Measurements from ENCODE around the gene FAR1. TPM values are rescaled to one million over a fixed set of nuclear protein-coding genes. Genes with fewer than 3 reads are reported as not detected.

Gene FAR1
- polyA plus RNA-seq, 1 experiment: 37.5 TPM

DNA sequence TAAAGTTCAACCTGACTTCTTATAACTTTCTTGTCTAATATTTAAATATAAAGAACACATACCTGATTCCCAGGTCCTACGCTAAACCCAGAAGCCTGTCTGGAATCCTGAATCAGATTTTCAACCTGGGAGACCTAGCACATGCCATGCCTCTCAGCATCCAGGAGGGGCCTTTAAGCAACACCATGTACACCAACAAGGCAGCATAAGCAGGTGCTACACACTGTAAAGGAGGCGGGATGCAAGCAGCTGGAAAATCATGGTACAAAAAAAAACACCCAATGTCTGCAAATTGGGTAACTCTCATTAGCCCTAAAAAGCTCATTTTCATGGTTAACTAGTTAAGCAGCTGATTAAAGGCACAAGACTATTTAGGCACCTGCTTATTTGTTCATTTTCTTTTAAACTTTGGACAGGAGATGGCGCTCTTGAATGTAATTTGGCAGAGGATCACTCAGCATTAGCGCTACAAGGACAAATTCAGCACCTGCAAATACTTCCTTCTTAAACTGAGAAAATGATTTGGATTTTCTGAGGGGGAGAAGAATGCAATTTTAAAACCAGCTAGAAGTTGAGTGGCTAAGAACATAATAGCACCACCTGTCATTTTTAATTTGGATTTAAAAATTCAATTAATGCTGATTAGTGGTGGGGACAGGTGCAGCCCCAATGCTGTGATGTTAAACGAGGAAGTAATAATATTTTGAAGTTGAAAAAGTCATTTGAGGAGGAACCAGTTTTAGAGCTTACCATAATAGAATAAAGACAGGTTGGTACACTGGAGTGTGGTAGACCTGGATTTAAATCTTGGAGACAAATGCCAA lies 104.0 kb downstream of the FAR1 start:
- Histone ChIP-seq H3K4me3 (ENCODE audit: low read depth, low read length) (no peak overlapping the region), H3K27me3 (ENCODE audit: control insufficient read depth, insufficient read depth, low read length) (peaks cover 5% of the 10 kb centered on the region), H3K36me3 (ENCODE audit: control insufficient read depth, insufficient read depth, low read length) (no peaks in the 10 kb centered on the region)
- ChIA-PET POLR2A (no interaction called here), CTCF (interaction anchor here (0.7 to 4.7 kb wide), 20 partner anchors 11 to 489 kb away, joined by 3 to 24 read pairs (median 4); no protein-coding TSS in a partner anchor)
- peak; percentile 8 for DNase-seq (ENCODE audit: low read depth)
- TF ChIP-seq, protein P1, sequence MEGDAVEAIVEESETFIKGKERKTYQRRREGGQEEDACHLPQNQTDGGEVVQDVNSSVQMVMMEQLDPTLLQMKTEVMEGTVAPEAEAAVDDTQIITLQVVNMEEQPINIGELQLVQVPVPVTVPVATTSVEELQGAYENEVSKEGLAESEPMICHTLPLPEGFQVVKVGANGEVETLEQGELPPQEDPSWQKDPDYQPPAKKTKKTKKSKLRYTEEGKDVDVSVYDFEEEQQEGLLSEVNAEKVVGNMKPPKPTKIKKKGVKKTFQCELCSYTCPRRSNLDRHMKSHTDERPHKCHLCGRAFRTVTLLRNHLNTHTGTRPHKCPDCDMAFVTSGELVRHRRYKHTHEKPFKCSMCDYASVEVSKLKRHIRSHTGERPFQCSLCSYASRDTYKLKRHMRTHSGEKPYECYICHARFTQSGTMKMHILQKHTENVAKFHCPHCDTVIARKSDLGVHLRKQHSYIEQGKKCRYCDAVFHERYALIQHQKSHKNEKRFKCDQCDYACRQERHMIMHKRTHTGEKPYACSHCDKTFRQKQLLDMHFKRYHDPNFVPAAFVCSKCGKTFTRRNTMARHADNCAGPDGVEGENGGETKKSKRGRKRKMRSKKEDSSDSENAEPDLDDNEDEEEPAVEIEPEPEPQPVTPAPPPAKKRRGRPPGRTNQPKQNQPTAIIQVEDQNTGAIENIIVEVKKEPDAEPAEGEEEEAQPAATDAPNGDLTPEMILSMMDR (IDR thresholded peaks at IDR 0.05; ENCODE audit: insufficient read depth, low read depth, low read length): peak; percentile 39

DNA sequence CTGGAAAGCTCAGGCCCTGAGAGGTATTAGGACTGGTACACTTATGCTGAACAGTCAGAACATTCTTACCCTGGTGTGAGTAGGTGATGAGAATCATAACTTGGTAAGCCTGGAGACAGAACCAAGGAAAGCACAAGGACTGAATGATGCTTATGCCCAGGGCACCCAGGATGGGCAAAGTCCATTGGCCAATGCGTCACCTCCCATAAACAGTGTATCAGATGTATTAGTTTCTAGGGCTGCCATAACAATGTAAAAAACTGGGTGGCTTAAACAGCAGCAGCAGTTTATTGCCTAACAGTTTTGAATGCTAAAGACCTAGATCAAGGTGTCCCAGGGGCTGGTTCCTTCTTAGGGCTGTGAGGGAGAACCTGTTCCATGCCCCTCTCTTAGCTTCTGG lies 107.0 kb downstream of the FAR1 start:
- DNase-seq (ENCODE audit: low read depth): no peak
- Histone ChIP-seq H3K27me3 (ENCODE audit: control insufficient read depth, insufficient read depth, low read length) (peaks cover 5% of the 10 kb centered on the region; the same call in 1 of the 2 replicates), H3K36me3 (ENCODE audit: control insufficient read depth, insufficient read depth, low read length) (no peaks in the 10 kb centered on the region), H3K4me3 (ENCODE audit: low read depth, low read length) (no peak overlapping the region)
- POLR2A ChIA-PET: no interaction called here
- CTCF ChIA-PET: interaction anchor here (0.9 kb wide), 1 partner anchor 12 kb away, joined by 3 read pairs; no protein-coding TSS in a partner anchor
- TF ChIP-seq, protein P1 (IDR thresholded peaks at IDR 0.05; ENCODE audit: insufficient read depth, low read depth, low read length): no peak

DNA sequence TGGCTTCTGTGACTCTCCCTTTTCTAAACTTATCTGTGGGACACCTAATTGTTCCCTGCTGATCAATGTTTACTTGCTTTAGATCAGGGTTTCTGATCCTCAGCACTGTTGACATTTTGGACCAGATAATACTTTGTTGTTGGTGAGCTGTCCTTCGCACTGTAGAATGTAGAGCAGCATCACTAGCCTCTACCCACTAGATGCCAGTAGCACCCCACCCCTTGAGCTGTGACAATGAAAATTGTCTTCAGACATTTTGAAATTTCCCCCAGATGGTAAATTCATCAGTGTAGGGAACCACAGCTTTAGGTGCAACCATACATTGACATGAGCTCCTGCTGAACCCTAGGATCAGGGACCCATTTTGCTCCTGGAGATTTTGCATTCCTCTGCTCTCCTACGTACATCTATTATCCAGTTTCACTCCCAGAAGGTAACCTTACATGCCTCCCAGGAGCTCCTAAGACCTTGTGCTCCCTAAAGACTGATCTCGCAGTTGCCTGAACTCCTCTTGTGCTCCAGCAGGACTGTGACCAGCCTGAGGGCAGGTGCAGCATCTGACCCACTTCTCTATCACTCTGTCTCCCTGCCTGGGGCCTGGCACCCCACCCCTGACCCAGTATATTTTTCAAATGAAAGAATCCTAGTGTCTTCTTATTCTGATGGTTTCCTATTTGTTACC lies 107.8 kb downstream of the FAR1 start:
- H3K36me3 ChIP-seq (ENCODE audit: control insufficient read depth, insufficient read depth, low read length): no peaks in the 10 kb centered on the region
- no peak overlapping the region for H3K4me3 ChIP-seq (ENCODE audit: low read depth, low read length)
- POLR2A ChIA-PET: no interaction called here
- TF ChIP-seq, protein P1 (IDR thresholded peaks at IDR 0.05; ENCODE audit: insufficient read depth, low read depth, low read length): no peak
- CTCF ChIA-PET: interaction anchor here (1.0 to 1.3 kb wide), 3 partner anchors 109 to 473 kb away, joined by 3 to 5 read pairs (median 4); no protein-coding TSS in a partner anchor
- H3K27me3 ChIP-seq (ENCODE audit: control insufficient read depth, insufficient read depth, low read length): peaks cover 4% of the 10 kb centered on the region; the same call in 1 of the 2 replicates
- no peak for DNase-seq (ENCODE audit: low read depth)

DNA sequence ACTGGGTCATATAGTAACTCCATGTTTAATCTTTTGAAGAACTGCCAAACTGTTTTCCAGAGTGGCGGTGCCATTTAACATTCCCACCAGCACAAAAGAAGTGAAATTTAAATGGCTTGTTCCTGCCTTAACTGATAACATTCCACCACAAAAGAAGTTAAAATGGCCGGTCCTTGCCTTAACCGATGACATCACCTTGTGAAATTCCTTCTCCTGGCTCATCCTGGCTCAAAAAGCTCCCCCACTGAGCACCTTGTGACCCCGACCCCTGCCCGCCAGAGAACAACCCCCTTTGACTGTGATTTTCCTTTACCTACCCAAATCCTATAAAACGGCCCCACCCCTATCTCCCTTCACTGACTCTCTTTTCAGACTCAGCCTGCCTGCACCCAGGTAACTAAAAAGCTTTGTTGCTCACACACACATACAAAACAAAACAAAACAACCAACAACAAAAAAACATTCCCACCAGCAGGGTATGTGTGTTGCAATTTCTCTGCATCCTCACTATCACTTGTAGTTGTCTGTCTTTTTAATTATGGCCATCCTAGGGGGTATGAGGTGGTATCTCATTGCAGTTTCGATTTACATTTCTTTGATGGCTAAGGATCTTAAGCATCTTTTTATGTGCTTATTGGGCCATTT lies 109.0 kb downstream of the FAR1 start:
- no peak for DNase-seq (ENCODE audit: low read depth)
- ChIA-PET CTCF (interaction anchor here (0.8 kb wide), 1 partner anchor 15 kb away, joined by 4 read pairs; no protein-coding TSS in a partner anchor), POLR2A (no interaction called here)
- H3K27me3 ChIP-seq (ENCODE audit: control insufficient read depth, insufficient read depth, low read length): peaks cover 3% of the 10 kb centered on the region; the same call in 1 of the 2 replicates
- H3K36me3 ChIP-seq (ENCODE audit: control insufficient read depth, insufficient read depth, low read length): no peaks in the 10 kb centered on the region
- H3K4me3 ChIP-seq (ENCODE audit: low read depth, low read length): no peak overlapping the region
- TF ChIP-seq, protein P1 (IDR thresholded peaks at IDR 0.05; ENCODE audit: insufficient read depth, low read depth, low read length): no peak

DNA sequence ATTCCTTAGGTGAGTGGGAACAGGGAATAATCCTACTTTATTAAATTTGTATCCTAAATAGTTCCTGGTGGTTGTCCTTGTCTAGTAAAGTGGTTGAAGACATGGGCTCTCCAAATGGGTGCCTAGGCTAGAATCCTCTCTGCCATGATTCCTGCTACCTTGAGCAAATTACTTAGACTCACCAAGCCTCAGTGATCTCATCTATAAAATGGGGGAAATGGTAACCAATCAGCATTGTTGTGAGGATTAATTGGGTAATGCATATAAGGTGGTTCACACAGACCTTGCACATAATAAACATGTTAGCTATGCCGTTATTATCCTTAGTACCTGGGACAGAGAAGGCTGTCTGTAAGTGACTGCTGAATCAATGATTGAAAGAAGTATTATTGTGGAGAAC lies 109.9 kb downstream of the FAR1 start:
- TF ChIP-seq, protein P1 (IDR thresholded peaks at IDR 0.05; ENCODE audit: insufficient read depth, low read depth, low read length): no peak
- POLR2A ChIA-PET: no interaction called here
- H3K36me3 ChIP-seq (ENCODE audit: control insufficient read depth, insufficient read depth, low read length): no peaks in the 10 kb centered on the region
- CTCF ChIA-PET: no interaction called here
- no peak for DNase-seq (ENCODE audit: low read depth)
- H3K4me3 ChIP-seq (ENCODE audit: low read depth, low read length): no peak overlapping the region
- peaks cover 3% of the 10 kb centered on the region; the same call in 1 of the 2 replicates for H3K27me3 ChIP-seq (ENCODE audit: control insufficient read depth, insufficient read depth, low read length)
